ENCODE data around the gene LRRC4. TPM values are rescaled to one million over a fixed set of nuclear protein-coding genes. Genes with fewer than 3 reads are reported as not detected.
A peak's percentile ranks its signal among the peaks of the same experiment; 100 is the strongest.

LRRC4 gene
- total RNA-seq, 1 donor from 2014 or later, result 19.8 TPM

DNA sequence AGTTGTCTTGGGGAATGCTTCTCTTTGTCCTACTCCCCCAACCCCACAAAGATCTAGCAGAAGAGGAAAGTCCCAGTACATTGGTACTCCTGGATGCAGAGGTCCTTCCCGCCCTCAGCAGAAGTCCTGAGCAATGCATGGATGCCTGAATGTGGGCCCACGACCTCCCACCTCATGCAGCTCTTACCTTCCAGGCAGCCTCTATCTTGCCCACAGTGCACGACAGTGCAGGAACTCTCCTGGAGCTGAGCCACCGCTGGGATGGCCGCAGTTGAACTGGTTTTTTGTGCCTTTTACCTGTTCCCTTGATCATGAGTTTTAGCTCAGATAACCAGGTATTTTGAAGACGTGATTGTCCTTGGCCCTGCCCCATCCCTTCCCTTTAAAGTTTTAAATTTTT is 37.9 kb downstream of the LRRC4 start:
- Mint-ChIP-seq H3K27me3 (ENCODE audit: insufficient read depth, low read depth) (no peaks in the 10 kb centered on the region), H3K4me1 (peaks cover 36% of the 10 kb centered on the region), H3K27ac (no peak overlapping the region), H3K4me3 (no peak overlapping the region), H3K9me3 (no peaks in the 10 kb centered on the region), H3K36me3 (peaks cover 13% of the 10 kb centered on the region)
- TF ChIP-seq EZH2phosphoT487 (IDR thresholded peaks at IDR 0.05) (no peak), EZH2 (IDR thresholded peaks at IDR 0.05) (no peak)
- TF ChIP-seq, protein P1, sequence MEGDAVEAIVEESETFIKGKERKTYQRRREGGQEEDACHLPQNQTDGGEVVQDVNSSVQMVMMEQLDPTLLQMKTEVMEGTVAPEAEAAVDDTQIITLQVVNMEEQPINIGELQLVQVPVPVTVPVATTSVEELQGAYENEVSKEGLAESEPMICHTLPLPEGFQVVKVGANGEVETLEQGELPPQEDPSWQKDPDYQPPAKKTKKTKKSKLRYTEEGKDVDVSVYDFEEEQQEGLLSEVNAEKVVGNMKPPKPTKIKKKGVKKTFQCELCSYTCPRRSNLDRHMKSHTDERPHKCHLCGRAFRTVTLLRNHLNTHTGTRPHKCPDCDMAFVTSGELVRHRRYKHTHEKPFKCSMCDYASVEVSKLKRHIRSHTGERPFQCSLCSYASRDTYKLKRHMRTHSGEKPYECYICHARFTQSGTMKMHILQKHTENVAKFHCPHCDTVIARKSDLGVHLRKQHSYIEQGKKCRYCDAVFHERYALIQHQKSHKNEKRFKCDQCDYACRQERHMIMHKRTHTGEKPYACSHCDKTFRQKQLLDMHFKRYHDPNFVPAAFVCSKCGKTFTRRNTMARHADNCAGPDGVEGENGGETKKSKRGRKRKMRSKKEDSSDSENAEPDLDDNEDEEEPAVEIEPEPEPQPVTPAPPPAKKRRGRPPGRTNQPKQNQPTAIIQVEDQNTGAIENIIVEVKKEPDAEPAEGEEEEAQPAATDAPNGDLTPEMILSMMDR (IDR thresholded peaks at IDR 0.05), result no peak
- no peaks in the 10 kb centered on the region for H3K9me3 ChIP-seq (ENCODE audit: low read depth)
- no peak overlapping the region for H3K4me3 ChIP-seq
- no peak overlapping the region for H3K27ac ChIP-seq
- H3K4me2 ChIP-seq, result no peak overlapping the region
- H4K20me1 ChIP-seq (ENCODE audit: low read depth), result peaks cover 7% of the 10 kb centered on the region
- H3K4me1 ChIP-seq, result peaks cover 30% of the 10 kb centered on the region
- peaks cover 7% of the 10 kb centered on the region for H3F3A ChIP-seq (ENCODE audit: low read depth)
- no peaks in the 10 kb centered on the region for H3K79me2 ChIP-seq (ENCODE audit: low read depth)
- no peak overlapping the region for H2AFZ ChIP-seq (replicated peaks)
- H3K9ac ChIP-seq, result no peak overlapping the region
- no peak for DNase-seq (ENCODE audit: low spot score)
- H3K27me3 ChIP-seq, result no peaks in the 10 kb centered on the region
- H3K36me3 ChIP-seq, result no peaks in the 10 kb centered on the region

DNA sequence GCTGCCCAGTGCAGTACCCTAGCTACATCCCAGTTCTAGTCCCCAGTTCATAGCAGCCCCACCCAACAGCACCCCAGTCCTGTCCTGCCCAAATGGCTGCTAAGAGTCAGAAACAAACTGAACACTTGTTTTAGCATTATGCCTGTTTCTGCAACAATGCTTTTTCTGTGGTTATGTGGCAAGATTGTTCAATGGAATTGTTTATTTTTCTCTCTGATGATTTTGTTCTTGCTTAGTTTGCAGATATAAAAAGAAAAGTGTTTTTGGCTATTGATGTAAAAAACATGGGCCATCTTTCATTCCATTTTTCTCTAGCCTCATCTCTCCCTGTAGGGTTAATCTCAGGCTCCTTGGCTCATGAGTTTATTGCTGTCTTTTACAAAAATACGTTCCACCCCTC is 42.5 kb downstream of the LRRC4 start:
- H3K27ac ChIP-seq, result no peak overlapping the region
- H3F3A ChIP-seq (ENCODE audit: low read depth), result no peaks in the 10 kb centered on the region
- no peak overlapping the region for H3K9ac ChIP-seq
- Mint-ChIP-seq H3K4me1 (peaks cover 33% of the 10 kb centered on the region), H3K27me3 (ENCODE audit: insufficient read depth, low read depth) (peaks cover 2% of the 10 kb centered on the region), H3K36me3 (peaks cover 14% of the 10 kb centered on the region), H3K9me3 (no peaks in the 10 kb centered on the region), H3K27ac (no peak overlapping the region), H3K4me3 (no peak overlapping the region)
- no peaks in the 10 kb centered on the region for H3K79me2 ChIP-seq (ENCODE audit: low read depth)
- H3K4me1 ChIP-seq, result peaks cover 29% of the 10 kb centered on the region
- H3K36me3 ChIP-seq, result no peaks in the 10 kb centered on the region
- H3K27me3 ChIP-seq, result no peaks in the 10 kb centered on the region
- peak overlapping the region; percentile 2 for H3K4me2 ChIP-seq
- no peaks in the 10 kb centered on the region for H4K20me1 ChIP-seq (ENCODE audit: low read depth)
- H3K9me3 ChIP-seq (ENCODE audit: low read depth), result no peaks in the 10 kb centered on the region
- no peak overlapping the region for H2AFZ ChIP-seq (replicated peaks)
- no peak overlapping the region for H3K4me3 ChIP-seq
- DNase-seq (ENCODE audit: low spot score), result no peak
- TF ChIP-seq, protein P1 (IDR thresholded peaks at IDR 0.05), result no peak

DNA sequence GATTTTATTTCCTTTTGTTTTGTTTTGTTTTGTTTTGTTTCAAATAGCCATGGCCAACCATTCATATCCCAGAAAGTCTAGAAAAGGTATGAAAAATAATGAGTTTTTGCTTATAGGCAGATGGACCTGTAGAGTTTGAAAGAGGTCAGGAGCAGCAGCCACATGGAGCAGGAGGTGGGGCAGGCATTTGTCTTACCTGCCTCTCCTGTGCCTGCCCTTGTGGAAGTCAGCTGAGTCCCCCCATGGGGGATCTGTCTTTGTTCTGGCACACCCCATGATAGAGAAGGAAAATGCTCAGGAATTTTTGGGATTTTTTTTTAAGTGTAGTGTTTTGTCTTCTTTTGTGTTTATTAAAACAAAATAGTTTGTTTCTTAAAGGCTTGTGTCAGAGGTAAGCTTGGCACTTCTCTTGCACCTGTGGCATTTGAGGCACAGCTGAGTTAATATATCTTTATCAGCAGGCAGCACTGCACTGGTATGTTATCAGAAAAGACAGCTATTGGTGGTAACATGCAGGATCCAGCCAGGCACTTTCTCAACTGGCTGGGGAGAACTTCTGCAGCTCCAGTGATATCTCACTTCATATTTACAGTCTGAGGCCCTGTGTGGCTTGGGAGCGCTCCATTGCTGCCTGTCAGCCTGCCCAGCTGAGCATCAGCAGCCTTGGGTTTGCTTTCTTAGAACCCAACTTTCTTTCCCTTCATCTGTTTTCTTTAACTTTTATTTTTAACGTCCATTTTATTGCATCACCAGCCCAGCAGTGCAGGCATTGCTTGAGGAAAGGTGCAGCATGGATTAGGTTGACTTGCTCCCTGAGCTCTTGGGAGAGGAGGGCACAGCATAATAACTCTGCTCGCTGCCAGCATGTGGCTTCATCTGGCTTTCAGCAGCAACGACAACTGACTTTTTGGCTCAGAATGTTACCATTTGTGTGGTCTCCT is 44.4 kb downstream of the LRRC4 start:
- Histone ChIP-seq H3K4me1 (peaks cover 40% of the 10 kb centered on the region), H3K36me3 (no peaks in the 10 kb centered on the region), H3K27ac (no peak overlapping the region), H3K79me2 (ENCODE audit: low read depth) (no peaks in the 10 kb centered on the region), H3K9ac (no peak overlapping the region), H3K9me3 (ENCODE audit: low read depth) (no peaks in the 10 kb centered on the region), H3K4me2 (no peak overlapping the region), H3K4me3 (no peak overlapping the region), H3F3A (ENCODE audit: low read depth) (no peaks in the 10 kb centered on the region), H3K27me3 (no peaks in the 10 kb centered on the region), H2AFZ (replicated peaks) (no peak overlapping the region), H4K20me1 (ENCODE audit: low read depth) (no peaks in the 10 kb centered on the region)
- TF ChIP-seq EZH2phosphoT487 (IDR thresholded peaks at IDR 0.05) (no peak), EZH2 (IDR thresholded peaks at IDR 0.05) (no peak)
- TF ChIP-seq, protein P1 (IDR thresholded peaks at IDR 0.05), result no peak
- H3K4me1 Mint-ChIP-seq, result peaks cover 37% of the 10 kb centered on the region
- peak overlapping the region; percentile 18 for H3K27ac Mint-ChIP-seq
- H3K36me3 Mint-ChIP-seq, result peaks cover 10% of the 10 kb centered on the region
- no peak for DNase-seq (ENCODE audit: low spot score)
- H3K9me3 Mint-ChIP-seq, result no peaks in the 10 kb centered on the region
- H3K4me3 Mint-ChIP-seq, result no peak overlapping the region
- peaks cover 2% of the 10 kb centered on the region for H3K27me3 Mint-ChIP-seq (ENCODE audit: insufficient read depth, low read depth)

Measured in neural progenitor cell (in vitro differentiated cells).